DMS53 treated with DMSO at 0.1 percent for 48 hours (cell line): Measurements from ENCODE around the gene CDK12.

Source experiments
- DNase-seq: peaks from one replicate; lab custom pipeline; 2025; ENCODE audit not compliant: unreplicated experiment; lab: John Stamatoyannopoulos, UW

CDK12 gene

DNA sequence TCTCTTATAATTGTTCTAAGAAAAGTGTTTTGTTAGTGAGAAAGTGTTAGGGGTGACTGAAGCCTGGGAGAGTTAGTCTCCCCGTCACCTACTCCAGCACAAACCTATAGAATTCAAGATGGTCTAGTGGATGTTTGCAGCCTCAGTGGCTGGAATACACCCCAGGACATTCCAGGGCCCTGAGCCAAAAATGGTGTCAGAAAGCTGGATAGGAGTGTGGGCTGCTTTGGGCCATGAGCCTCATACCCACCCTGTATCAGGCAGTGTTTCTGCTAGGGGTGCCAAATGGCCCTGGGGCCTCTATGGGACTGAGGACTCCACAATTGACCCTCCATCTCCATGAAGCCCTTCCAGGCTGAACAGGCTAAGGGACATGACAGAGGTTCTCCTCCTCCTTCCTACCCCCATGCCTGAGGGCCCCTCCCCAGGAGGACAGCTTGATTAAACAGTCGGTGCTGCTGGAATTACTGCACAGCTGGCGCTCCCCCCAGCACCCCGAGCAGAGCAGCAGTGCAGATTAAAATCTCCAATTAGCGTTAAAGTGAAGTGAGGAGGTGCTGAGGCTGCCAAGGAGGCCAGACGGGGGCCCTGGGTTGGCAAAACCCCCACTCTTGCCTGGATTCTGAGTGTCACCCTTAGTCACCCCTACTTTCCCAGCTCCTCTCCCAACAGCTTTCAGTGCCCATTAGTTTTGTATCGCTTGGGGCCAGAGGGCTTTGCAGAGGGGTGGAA is 87.4 kb downstream of the CDK12 start:
- DNase-seq: no peak

DNA sequence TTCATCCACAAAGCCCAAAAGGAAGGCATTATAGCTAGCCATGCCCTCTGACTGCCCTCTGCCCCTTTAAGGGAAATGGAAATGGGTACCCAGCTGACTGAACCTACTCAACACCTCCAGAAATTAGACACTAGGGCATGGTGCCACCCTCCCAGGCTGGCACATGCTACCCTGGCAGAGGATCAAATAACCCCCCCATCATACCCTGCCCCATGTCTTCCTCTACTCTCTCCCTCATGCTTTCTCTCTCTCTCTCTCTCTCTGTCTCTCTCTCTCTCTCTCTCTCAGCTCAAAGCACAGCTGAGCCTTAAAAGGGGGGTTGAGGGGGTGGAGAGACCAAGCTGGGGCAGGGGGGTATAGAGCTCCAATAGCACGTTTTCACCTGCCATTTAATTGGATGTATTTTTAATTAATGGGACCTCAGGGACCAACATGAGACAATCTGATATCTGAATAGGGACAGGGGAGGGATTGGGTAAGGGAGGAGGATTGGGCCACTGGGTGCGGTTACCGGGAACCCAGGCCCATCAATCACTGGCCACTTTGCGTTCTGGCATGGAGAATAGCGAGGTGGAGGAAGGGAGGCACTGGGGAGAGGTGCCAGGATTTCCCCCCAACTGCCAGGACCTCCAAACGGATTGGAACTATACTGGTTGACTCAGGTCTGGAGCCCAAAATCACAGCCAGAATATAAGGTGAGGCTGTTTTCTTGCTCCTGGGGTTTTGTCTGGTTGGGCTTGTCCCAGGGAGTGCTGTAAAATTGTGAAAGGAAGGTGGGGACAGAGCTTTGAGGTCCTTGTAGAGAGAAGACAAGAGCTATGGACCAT is 88.7 kb downstream of the CDK12 start:
- DNase-seq: no peak

DNA sequence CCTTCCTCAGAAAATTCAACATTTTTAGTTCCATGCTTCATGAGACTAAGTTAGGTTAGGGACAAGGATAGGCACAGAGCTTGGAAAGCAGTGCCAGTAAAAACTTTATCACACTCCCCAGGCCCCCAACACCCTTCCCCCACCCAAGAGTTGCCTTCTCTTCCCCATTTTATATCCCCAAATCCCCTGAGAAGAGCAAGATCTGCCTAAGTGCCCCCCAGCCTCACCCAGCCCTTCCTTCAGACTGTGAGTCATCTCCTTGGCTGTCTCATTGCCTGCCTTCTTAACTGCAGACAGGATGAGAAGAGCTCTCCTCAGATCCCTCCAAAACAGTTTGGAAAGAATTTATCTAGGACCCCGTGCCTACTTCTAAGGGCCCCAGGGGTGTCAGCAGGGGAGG is 90.6 kb downstream of the CDK12 start:
- no peak for DNase-seq

DNA sequence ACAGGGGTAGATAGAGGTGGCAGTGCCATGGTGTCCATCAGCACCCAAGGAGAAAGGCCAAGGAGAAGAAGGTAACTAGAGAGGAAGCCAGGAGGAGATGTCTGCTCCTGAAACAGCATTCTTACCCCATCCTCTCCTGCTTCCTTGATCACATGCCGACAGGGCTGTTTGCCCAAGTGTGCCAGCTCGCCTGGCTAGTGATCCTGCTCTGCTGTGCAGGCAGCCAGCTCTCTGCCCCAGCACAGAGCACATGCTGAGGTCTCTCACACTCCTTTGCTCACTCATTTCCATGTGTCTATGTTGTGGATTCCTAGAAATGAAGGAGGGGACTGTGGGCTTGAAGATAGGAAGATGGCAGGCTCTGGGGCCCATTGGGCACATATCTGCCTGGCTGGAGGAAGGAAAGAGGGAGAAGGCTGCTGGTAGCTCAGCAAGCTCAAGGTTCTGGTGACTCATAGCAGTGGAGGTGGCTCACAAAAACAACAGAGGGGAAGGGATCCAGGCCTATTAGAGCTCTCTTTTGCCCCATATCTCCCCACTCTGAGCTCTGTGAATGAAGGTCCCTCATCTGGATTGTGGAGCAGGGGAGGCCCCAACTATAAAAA is 92.2 kb downstream of the CDK12 start:
- DNase-seq: no peak

DNA sequence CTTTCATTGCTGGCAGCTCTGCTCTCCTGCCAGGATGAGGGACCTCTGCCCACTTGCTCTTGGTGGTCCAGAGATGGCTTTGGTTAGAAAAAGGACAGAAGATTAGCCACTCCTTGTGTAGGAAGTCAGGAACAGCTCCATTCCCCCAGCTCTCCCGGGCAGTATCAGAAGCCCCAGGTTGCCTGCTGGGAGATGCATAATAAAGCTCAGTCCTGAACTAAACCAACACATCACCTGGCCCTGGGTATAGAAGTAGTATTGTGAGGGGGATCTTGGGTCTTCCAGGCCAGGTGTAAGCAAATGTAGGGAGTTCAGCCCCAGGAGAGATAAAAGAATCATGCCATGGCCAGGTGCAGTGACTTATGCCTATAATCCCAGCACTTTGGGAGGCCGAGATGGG is 94.1 kb downstream of the CDK12 start:
- DNase-seq: no peak

DNA sequence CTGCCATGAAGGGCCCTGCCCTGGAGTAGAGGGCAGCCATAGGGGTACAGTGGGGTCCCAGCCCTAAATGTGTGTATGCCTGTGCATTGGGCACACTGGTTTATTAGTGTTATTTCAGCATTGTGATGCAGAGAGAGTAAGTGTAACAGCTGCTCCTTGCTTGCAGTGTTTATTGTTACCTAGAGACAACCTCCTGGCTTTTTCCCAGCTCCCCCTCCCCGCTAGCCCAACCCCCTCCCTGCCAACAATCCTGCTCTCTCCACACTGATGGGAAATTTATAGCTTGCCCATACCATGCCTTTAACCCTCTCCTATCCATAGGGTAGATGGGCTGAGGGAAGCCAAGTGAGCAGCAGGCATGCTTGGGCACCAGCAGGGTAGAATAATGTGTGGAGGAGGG is 95.1 kb downstream of the CDK12 start:
- no peak for DNase-seq

DNA sequence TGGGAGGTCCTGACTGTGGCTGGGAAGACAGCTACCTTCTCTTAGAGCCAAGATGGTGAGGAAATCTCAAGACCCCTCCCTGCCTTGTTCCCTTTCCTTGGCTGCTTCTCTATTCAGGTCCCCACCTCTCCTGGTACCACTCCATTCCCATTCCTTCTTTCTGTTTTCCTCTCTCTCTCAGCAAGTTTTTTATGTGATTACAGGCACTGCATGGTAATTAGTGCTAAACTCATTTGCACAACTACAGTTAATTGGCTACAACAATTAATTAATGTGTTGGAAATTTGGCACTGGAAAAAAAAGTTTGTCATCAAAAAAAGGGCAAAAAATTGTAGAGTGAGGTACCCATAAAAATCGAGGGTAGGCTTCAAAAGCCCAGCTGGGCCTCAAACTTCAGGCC is 101.1 kb downstream of the CDK12 start:
- DNase-seq: no peak

DNA sequence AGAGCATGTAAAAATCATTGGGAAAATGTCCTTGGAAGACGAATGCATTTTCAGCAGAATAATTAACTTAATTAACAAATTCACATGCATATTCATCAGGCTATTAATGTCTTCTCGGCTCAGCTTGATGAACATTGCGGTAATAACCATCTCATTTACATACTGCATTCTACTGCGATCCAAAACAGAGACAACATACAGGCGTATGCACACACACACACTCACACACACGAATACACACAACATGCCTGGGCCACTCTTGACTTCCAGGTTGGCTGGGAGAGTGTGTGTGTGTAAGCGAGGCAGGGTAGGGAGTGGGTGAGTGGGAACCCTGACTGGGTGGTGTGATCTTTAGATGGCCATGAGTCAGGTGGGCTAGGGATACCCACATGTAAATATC is 101.7 kb downstream of the CDK12 start:
- no peak for DNase-seq

DNA sequence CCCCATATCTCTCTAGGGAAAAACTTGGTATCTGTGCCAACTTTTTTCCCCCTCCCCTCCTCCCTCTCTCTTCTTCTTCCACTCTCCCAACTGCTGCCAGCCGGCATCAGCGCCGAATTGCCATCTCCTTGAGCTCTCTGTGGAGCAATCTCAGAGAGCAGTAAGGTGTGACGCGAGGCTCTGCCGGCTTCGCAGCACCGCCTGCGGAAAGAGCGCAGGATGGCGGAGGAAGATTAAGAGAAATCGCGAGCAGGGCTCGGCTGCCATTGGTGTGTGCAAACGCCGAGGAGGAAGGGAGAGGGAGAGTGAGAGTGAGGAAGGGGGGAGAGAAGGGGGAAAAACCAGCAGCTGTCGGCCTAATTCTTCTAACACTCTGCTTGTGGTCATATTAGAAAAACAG is 102.2 kb downstream of the CDK12 start:
- DNase-seq: no peak

DNA sequence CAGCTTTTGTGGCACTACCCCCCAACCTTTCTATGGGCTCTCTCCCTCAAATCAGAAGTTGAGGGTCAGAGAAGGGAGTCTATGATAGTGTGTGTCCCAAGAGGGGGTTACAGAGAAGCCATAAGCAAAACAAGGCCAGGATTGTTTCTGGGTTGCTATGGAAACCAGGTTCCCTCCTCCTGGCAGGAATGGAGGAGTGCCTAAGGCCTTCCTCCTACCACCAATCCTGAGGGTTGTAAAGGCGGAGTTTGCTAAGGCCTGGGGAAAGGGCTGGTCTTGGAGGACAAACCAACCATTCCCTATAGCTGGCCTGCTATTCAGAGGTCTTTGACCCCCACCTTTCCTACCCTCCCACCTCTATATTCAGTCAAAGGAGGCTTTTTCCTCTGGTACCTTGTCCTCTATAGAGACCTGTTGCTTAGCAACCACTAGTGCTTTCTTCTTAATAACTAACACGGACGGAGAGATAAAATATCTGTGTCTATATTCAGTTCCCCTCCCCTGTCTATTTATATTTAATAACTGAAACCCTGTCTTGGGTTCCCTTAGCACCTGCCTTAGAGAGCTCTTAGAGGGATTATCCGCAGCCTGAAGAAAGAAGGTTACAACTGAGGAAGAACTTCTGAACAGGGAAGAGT is 103.0 kb downstream of the CDK12 start:
- DNase-seq: no peak

DNA sequence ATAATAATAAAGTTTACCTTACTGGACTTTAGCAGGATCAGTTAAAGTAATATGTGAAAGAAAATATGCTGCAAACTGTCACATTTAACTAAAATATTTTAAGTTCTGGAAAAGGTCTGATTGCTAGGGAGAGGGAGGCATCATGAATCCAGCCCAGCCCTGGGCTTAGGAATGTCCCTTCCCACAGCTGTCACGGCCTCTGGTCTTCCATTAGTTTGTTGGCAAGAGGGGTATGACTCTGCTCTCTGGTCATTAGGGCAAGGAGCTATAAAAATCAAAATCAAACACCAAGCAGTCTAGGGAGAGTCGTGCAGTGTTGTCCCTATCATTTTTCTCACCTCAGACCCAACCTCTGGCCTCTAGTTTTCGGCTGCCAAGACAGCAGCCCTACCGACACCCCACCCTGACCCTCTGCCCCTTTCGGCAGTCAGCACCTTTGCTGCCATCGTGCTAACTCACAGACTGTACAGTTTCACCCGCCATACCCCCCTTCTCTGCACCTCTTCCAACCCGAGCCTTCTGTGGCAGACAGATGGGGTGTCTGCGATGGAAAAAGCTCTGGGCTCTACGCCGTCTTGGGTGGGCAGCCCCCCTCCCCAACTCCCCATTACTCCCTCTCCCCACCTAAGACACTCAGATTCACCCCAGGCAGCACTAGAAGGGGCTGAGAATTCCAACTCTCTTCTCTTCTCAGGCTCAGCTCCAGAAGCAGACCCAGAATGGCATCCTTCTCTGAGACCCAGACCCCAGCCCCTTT is 105.0 kb downstream of the CDK12 start:
- DNase-seq: no peak

DNA sequence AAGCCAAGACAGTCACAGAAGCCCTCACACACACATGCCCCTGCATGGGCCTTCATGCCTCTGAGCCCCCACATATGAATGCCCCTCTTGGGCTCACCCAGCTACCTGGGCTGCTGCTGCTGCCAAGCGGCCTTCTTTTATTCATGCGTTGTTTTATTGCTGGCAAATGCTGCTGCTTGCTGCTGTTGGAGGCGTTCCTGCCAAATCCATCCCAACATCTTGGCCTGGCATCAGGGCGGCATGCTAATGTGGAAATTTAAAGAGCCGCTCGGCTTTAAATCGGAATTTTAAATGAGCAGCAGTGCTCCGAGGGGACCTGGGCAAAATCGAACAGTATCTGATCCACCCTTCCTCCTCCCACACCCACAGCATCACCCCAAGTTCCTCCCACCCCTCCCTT is 107.4 kb downstream of the CDK12 start:
- no peak for DNase-seq

DNA sequence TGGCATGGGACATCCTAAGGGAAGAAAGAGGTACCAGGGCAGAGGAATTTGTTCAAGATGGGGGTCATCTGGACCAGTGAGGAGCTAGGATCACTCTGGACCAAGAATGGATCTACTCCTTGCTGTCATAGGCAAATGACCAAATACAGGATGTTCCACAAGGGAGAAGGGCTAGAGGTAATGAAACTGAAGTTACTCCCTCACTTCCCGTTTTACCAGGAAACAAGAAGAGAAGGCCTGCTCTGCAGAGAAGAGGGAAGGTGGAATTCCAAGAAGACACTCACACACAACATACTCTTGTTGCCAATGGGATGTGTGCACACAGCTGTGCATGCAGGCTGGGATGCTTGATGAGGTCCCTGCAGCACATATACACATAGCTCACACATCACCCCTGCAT is 107.8 kb downstream of the CDK12 start:
- DNase-seq: no peak

DNA sequence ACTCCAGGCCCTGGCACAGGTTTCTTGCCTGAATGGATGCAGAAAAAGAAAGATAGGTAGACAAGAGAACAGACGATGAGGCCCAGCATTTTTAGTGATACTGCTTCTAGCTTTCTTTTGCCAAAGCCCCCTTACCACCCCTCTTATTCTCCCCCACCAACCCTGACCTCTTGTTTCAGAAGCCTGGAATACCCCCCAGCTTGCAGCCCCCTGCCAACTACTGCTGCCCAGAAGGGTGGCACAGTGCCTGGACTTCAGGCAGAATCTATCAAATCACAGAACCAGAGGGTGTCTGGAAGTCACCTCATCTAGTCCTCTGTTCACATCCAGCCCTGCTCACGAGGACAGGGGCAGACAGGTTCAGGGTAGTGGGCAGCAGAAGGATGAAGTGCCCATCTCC is 110.8 kb downstream of the CDK12 start:
- DNase-seq: no peak

DNA sequence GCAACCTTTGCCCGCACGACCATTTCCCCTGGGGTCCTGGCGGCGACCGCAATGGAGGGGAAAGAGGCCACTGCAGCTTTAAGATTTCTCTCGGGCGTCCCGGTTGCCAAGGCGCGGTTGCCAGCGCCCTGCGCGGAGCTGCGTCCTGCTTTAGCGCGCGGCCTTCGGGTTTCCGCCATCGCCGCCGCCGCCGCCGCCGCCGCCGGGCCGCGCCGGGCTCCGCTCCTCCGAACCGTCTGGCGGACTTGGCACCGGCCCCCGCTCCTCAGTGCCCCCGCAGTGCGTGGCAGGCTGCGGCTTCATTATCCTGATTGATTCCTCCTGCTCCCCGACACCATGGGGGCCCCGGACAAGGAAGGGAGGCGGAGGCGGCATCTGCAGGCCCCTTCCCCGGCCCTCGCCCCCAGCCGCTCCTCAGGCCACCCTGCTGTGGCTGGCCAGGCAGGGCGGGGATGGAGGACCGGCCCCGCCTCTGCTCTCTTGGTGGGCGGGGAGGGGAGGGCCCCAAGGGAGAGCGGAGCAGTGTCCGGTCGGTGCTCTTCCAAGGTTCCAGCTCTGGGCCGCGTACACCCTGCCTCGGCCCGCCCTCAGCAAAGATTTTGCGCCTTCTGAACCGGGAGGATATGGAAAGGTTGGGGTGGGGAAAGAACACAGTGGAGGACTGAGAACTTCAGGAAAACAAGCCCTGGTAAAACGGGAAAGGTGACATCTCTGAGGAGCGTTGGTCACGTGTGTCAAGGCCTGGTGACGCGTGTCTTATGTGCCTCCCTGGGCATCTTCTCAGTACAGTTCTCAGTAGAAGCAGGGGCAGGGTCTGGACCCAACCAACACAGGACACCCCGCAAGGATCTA is 112.4 kb downstream of the CDK12 start:
- DNase-seq: peak; percentile 22

DNA sequence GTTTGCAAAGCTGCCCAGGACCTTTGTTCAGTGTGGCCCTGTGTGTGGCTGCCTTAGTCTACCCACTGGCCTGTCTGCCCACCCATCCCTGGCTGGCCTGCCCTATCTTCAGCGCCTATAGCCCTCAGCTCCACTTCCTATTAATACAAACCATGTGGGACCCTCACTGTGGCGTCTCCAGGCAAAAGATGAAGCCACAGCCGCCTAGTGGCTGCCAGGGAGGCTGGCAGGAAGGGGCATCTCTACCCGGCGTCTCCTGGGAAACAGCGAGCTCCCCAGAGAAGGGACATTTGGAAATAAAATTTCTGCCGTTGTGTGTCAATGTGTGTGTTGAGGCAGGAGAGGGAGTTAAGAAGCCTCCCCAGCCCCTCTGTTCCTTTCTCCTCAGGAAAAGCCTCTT is 114.9 kb downstream of the CDK12 start:
- no peak for DNase-seq

DNA sequence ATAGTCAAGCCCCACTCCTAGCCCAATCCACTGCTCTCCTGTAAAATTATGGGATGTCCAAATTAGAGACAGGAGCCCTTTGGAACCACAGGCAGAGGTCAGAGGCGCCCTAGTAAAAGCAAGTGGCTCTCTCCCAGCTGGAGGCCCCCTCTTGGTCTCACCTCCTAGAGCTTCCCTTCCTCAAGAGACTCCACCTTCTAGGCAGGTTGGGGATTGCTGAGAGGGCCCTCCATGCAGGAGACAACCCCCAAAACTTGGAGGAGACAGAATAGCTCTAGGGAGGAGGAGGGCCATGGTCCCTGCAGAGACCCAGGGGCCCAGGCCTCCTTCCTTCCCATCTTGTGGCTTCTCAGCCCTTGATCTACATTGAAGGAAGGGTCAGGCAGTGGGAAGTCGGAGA is 117.0 kb downstream of the CDK12 start:
- no peak for DNase-seq

DNA sequence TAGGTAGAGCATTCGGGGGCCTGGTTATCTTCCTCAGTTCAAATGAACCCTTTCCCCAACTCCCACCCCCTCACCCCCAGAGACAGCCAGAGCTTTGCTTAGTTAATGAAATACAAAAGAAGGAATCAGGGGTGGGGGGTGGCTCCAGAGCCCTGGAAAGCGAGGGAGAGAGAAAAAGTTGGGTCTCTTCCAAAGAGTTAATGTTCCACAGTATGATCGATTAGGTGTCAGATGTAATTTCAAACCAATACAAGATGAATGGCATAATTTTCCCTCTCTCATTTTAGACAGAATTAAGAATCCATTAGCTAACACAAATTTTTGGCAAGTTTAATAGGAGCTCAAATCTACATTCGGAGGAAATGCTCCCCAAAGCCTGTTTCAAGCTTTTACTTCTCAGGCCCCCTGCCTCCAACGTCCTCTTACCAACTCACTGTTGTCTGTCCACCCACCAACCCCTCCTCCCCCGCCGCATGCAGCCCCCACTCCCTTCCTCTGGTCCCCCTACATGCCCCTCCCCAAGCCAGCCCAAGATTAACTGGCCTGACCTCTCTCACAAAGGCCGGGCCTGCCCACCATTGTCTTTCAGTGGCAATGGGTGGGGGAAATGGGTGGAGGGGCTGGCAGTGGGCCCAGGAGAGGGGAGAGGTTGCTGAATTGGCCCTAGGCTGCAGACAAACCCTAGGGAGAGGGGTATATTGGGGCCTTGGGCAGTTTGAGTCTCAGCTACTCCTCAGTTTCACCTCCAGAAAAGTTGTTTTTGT is 118.2 kb downstream of the CDK12 start:
- DNase-seq: no peak

DNA sequence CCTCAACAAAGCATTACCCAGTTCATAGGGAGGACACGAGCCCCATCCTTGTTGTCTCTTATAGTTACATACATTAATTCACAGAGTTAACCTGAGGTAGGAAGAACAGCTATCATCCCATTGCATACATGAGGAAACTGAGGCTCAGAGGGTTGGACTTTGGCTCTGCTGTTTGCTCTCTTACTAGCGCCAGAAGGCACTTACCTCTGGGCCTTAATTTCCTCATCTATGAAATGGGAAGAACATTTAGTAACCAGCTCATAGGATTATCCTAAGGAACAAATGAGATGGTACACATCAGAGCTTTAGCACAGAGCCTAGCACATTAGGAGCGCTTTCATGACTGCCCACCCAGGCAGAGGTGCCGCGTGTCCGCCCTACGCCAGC is 118.8 kb downstream of the CDK12 start:
- DNase-seq: no peak
